GM10847 (cell line): ENCODE measurements around the gene HDAC8.

Source experiments
- POLR2A ChIP-seq: IDR thresholded peaks from 2 replicates; pipeline ENCODE4 v1.6.1; 2011; ENCODE audit not compliant: insufficient read length; ENCODE audit errors: extremely low read depth

HDAC8 gene

GRCh38 chrX:72368796-72369195, 203.8 kb downstream of the HDAC8 start:
- TF ChIP-seq POLR2A, result no peak

- no peak for TF ChIP-seq POLR2A
Observed at GRCh38 chrX:72367516-72367915, 205.1 kb downstream of the HDAC8 start.

GRCh38 chrX:72366701-72367454, 205.8 kb downstream of the HDAC8 start:
- TF ChIP-seq POLR2A, result no peak

- TF ChIP-seq POLR2A, result no peak
Observed at GRCh38 chrX:72366178-72366577, 206.5 kb downstream of the HDAC8 start.

- no peak for TF ChIP-seq POLR2A
Observed at GRCh38 chrX:72365126-72365525, 207.5 kb downstream of the HDAC8 start.

- no peak for TF ChIP-seq POLR2A
Observed at GRCh38 chrX:72360326-72360725, 212.3 kb downstream of the HDAC8 start.

- no peak for TF ChIP-seq POLR2A
Observed at GRCh38 chrX:72358313-72358712, 214.3 kb downstream of the HDAC8 start.

- no peak for TF ChIP-seq POLR2A
Observed at GRCh38 chrX:72352786-72353185, 219.9 kb downstream of the HDAC8 start.

- no peak for TF ChIP-seq POLR2A
Observed at GRCh38 chrX:72351606-72352334, 220.9 kb downstream of the HDAC8 start.

GRCh38 chrX:72349190-72349589, 223.5 kb downstream of the HDAC8 start:
- TF ChIP-seq POLR2A, result no peak

- no peak for TF ChIP-seq POLR2A
Observed at GRCh38 chrX:72348247-72348979, 224.2 kb downstream of the HDAC8 start.

- TF ChIP-seq POLR2A, result no peak
Observed at GRCh38 chrX:72347366-72347765, 225.3 kb downstream of the HDAC8 start.

- no peak for TF ChIP-seq POLR2A
Observed at GRCh38 chrX:72346302-72346949, 226.2 kb downstream of the HDAC8 start.

GRCh38 chrX:72340626-72341025, 232.0 kb downstream of the HDAC8 start:
- no peak for TF ChIP-seq POLR2A

GRCh38 chrX:72340041-72340440, 232.6 kb downstream of the HDAC8 start:
- no peak for TF ChIP-seq POLR2A
